Mesenteric fat pad (tissue), 1 donor: Measurements from ENCODE around the gene JUN. TPM values are rescaled to one million over a fixed set of nuclear protein-coding genes. Genes with fewer than 3 reads are reported as not detected.

Experiments
- total RNA-seq: library from RNA; stranded (reverse); fragmentation: NEBNext Ultra II Directional; extraction: Animal tissue kit (Norgen Biotek cat#: 25700); gene quantifications from one replicate; pipeline ENCODE4 v1.2.1, GENCODE V29; 2021
- donor health status: DM: yes; HTN: yes; CAD: no.

Gene JUN
- total RNA-seq, 1 donor from 2014 or later = 298 TPM

Other genes starting within 250 kb of the JUN start
- gene OMA1, start 237.3 kb downstream of the JUN start, total RNA-seq = 13.5 TPM
- 1.7 TPM for gene TACSTD2, start 206.8 kb downstream of the JUN start, total RNA-seq
- gene MYSM1, start 84.0 kb downstream of the JUN start, total RNA-seq = 28.2 TPM